Left lung (tissue), 10 donors: Measurements from ENCODE around the gene RXRA. TPM values are rescaled to one million over a fixed set of nuclear protein-coding genes. Genes with fewer than 3 reads are reported as not detected.

Experiments
- ATAC-seq: fragments of 200-7000 bp; cut with Tn5 transposase; one replicate; pipeline ENCODE4 v1.9.1; 2020; ENCODE audit warnings: moderate library complexity
- DNase-seq, 4 donors: peaks; one replicate each; pipeline ENCODE4 v3.0.0-alpha.2; 2013 to 2020
- H3K27ac ChIP-seq, 2 donors: fragments of 200-600 bp; sonication (generic) in 1 of 2; one replicate each; pipeline versions ENCODE4 v1.5.0 to v1.8.0; 2020 to 2021
- H3K27me3 ChIP-seq, 2 donors: fragments of 200-600 bp; sonication (generic) in 1 of 2; one replicate each; pipeline versions ENCODE4 v1.5.0 to v1.8.0; 2020 to 2021
- H3K36me3 ChIP-seq, 2 donors: fragments of 200-600 bp; sonication (generic) in 1 of 2; one replicate each; pipeline versions ENCODE4 v1.5.0 to v1.8.0; 2020 to 2021
- H3K4me1 ChIP-seq, 2 donors: fragments of 200-600 bp; one replicate each; pipeline ENCODE4 v1.8.0; 2021
- H3K4me3 ChIP-seq, 2 donors: fragments of 200-600 bp; sonication (generic) in 1 of 2; one replicate each; pipeline versions ENCODE4 v1.5.0 to v1.8.0; 2020 to 2021; ENCODE audit warnings: mild to moderate bottlenecking in 1 of 2
- H3K9me3 ChIP-seq, 2 donors: fragments of 200-600 bp; sonication (generic) in 1 of 2; one replicate each; pipeline versions ENCODE4 v1.5.0 to v1.8.0; 2020 to 2021
- intact Hi-C, 2 donors: fragments of 100-400 bp; cut with DNase I; formaldehyde crosslinking; loops; one replicate each; pipeline versions ENCODE4 v1.11.2 to v1.14.2; 2022
- polyA plus RNA-seq, 6 donors: library from polyadenylated mRNA; unstranded; fragments of 120-200 nt; gene quantifications; one replicate each; pipeline ENCODE4 v1.2.1, GENCODE V29; 2013; ENCODE audit not compliant: insufficient read length in 6 of 6
- total RNA-seq, 2 donors: library from RNA; stranded (reverse); fragmentation: NEBNext Ultra II Directional; extraction: Animal tissue kit (Norgen Biotek cat#: 25700); gene quantifications; one replicate each; pipeline ENCODE4 v1.2.1, GENCODE V29; 2021
- TF ChIP-seq, protein P1 (sequence below), 2 donors: fragments of 200-600 bp; sonication (generic) in 1 of 2; IDR thresholded peaks; one replicate each; pipeline versions ENCODE4 v1.5.0 to v1.8.0; 2021; ENCODE audit warnings: antibody characterized with exemption in 2 of 2
- donor health status: DM: no; HTN: yes; CAD: no.
- donor health status: DM: no; HTN: no; CAD: no.

RXRA gene
- total and polyA plus RNA-seq, 8 donors = 42.2 to 79.5 (median 55.7) TPM

- ATAC-seq (no peak), DNase-seq (no peak)
- peaks cover 13 to 36% of the 10 kb centered on the region in 2 donors for H3K4me1 ChIP-seq
- TF ChIP-seq, protein P1, sequence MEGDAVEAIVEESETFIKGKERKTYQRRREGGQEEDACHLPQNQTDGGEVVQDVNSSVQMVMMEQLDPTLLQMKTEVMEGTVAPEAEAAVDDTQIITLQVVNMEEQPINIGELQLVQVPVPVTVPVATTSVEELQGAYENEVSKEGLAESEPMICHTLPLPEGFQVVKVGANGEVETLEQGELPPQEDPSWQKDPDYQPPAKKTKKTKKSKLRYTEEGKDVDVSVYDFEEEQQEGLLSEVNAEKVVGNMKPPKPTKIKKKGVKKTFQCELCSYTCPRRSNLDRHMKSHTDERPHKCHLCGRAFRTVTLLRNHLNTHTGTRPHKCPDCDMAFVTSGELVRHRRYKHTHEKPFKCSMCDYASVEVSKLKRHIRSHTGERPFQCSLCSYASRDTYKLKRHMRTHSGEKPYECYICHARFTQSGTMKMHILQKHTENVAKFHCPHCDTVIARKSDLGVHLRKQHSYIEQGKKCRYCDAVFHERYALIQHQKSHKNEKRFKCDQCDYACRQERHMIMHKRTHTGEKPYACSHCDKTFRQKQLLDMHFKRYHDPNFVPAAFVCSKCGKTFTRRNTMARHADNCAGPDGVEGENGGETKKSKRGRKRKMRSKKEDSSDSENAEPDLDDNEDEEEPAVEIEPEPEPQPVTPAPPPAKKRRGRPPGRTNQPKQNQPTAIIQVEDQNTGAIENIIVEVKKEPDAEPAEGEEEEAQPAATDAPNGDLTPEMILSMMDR (IDR thresholded peaks at IDR 0.05) = no peak
- H3K36me3 ChIP-seq = peaks cover 0 to 92% of the 10 kb centered on the region in 2 donors
- H3K4me3 ChIP-seq = no peak overlapping the region
- intact Hi-C loops = no loop called here
- no peak overlapping the region for H3K27ac ChIP-seq
- H3K9me3 ChIP-seq = no peaks in the 10 kb centered on the region
- no peaks in the 10 kb centered on the region for H3K27me3 ChIP-seq
Measured at GRCh38 chr9:134429481-134429880, 103.2 kb downstream of the RXRA start.

DNA sequence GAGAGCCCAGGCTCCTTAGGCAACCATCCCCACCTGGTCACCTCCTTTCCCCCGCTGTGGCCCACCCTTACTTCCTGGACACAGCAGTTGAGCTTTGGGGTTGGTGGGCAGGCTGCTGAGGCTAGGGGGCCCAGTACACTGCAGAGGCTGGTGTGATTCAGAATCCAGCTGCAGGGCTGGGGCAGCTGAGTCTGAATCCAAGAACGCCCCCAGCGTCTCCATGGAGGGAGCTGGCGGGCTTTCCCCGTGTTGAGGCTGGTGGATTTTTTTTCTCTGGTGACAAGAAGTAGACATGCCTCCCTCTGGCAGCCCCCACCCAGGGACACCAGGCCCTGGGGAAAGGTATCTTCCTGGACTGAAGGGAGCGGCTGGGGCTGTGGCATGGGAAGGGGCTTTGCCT, 104.8 kb downstream of the RXRA start:
- no peak for ATAC-seq
- Histone ChIP-seq H3K4me1 (peaks cover 27 to 52% of the 10 kb centered on the region in 2 donors), H3K27ac (no peak overlapping the region), H3K36me3 (peaks cover 0 to 95% of the 10 kb centered on the region in 2 donors), H3K4me3 (no peak overlapping the region), H3K9me3 (no peaks in the 10 kb centered on the region), H3K27me3 (no peaks in the 10 kb centered on the region)
- TF ChIP-seq, protein P1 (IDR thresholded peaks at IDR 0.05) = no peak
- no peak for DNase-seq
- intact Hi-C loops = no loop called here

- Histone ChIP-seq H3K36me3 (peaks cover 0 to 95% of the 10 kb centered on the region in 2 donors), H3K4me3 (no peak overlapping the region), H3K4me1 (peaks cover 28 to 57% of the 10 kb centered on the region in 2 donors), H3K27me3 (no peaks in the 10 kb centered on the region), H3K27ac (no peak overlapping the region), H3K9me3 (no peaks in the 10 kb centered on the region)
- intact Hi-C loops = no loop called here
- ATAC-seq = no peak
- TF ChIP-seq, protein P1 (IDR thresholded peaks at IDR 0.05) = no peak
- no peak for DNase-seq
Measured at GRCh38 chr9:134431626-134432025, 105.4 kb downstream of the RXRA start.

DNA sequence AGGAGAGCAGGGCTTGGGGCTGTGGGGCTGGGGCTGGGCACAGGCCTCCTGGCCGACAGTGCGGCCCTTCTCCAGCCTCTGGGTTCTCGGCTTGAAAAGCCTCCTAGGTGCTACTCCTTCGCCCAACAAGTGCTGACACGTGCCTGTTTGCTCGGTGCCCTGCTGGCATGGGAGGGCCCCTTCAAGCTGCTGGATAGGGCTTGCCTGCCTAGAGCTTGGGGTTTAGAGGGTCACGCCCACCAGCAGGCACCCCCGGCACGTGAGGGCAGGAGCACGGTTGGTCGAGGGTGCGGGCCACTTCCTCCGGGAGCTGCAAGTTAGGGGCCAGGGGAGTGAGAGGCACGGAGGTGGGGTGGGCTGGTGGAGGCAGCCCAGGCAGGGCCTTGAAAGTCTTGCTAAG, 106.2 kb downstream of the RXRA start:
- Histone ChIP-seq H3K27ac (peak overlapping the region in 1 of 2 donors; percentile 45), H3K36me3 (peaks cover 0 to 96% of the 10 kb centered on the region in 2 donors)
- ATAC-seq = peak; percentile 31

DNA sequence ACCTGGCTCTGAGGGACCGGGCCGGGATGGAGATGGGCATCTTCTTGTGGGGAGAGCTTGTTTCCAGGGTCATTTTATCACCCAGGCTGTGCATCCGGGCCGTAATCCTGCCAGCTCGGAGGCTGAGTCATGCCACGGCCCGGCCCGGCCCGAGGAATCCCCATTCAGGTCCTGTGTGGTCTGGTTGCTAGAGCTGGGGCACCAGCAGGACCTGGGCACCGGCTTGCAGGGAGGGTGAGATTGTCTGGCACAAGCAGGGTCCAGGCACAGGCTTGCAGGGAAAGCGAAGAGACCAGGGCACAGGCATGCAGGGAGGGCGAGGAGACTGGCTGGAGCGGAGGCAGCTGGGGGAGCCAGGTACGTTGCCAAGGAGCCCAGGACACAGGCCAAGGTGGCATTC, 106.8 kb downstream of the RXRA start:
- Histone ChIP-seq H3K27me3 (no peaks in the 10 kb centered on the region), H3K9me3 (no peaks in the 10 kb centered on the region), H3K36me3 (peaks cover 0 to 97% of the 10 kb centered on the region in 2 donors), H3K27ac (peak overlapping the region in 1 of 2 donors; percentile 45), H3K4me1 (peaks cover 28 to 70% of the 10 kb centered on the region in 2 donors), H3K4me3 (no peak overlapping the region)
- DNase-seq (no peak), ATAC-seq (no peak)
- intact Hi-C loops = no loop called here
- TF ChIP-seq, protein P1 (IDR thresholded peaks at IDR 0.05) = no peak

More for the DNA sequence above, 106.2 kb downstream of the RXRA start:
- Histone ChIP-seq H3K4me3 (no peak overlapping the region), H3K4me1 (peaks cover 28 to 63% of the 10 kb centered on the region in 2 donors), H3K9me3 (no peaks in the 10 kb centered on the region), H3K27me3 (no peaks in the 10 kb centered on the region)
- TF ChIP-seq, protein P1 (IDR thresholded peaks at IDR 0.05) = no peak
- intact Hi-C loops = no loop called here
- no peak for DNase-seq
